Sigmoid colon (tissue), 7 donors: ENCODE measurements around the gene GBX1. TPM values are rescaled to one million over a fixed set of nuclear protein-coding genes. Genes with fewer than 3 reads are reported as not detected.

Experiments
- DNase-seq: peaks from one replicate; pipeline ENCODE4 v3.0.0-alpha.2; 2019
- H3K27ac ChIP-seq, 4 donors: fragments of 200-600 bp; sonication (generic); one replicate each; pipeline ENCODE4 v1.5.1; 2016 to 2019; ENCODE audit warnings: mild to moderate bottlenecking in 1 of 4
- H3K27me3 ChIP-seq, 3 donors: fragments of 200-600 bp; sonication (generic); one replicate each; pipeline ENCODE4 v1.5.1; 2019; ENCODE audit warnings: mild to moderate bottlenecking in 1 of 3
- H3K36me3 ChIP-seq, 4 donors: fragments of 200-600 bp; sonication (generic); one replicate each; pipeline ENCODE4 v1.5.1; 2016 to 2019
- H3K4me1 ChIP-seq, 4 donors: fragments of 200-600 bp; sonication (generic); one replicate each; pipeline ENCODE4 v1.5.1; 2017 to 2019
- H3K4me3 ChIP-seq, 4 donors: fragments of 200-600 bp; sonication (generic); one replicate each; pipeline ENCODE4 v1.5.1; 2017 to 2019; ENCODE audit warnings: mild to moderate bottlenecking in 2 of 4, moderate library complexity in 1 of 4
- H3K9me3 ChIP-seq, 4 donors: fragments of 200-600 bp in 3 of 4; sonication (generic) in 3 of 4; one replicate each; pipeline versions ENCODE4 v1.5.1 to v1.6.1; 2013 to 2019
- EP300 ChIP-seq, 4 donors: sonication (generic); formaldehyde crosslinking; IDR thresholded peaks; one replicate each; pipeline ENCODE4 v1.6.1; 2017; ENCODE audit warnings: antibody characterized with exemption in 4 of 4
- POLR2AphosphoS5 ChIP-seq, 4 donors: sonication (generic); formaldehyde crosslinking; IDR thresholded peaks; one replicate each; pipeline ENCODE4 v1.6.1; 2017; ENCODE audit warnings: antibody characterized with exemption in 4 of 4
- WGBS, 2 donors: extraction: QIAGEN DNeasy Blood & Tissue Kit; methylation state at CpG; one replicate each; pipeline ENCODE4 v1.1.7; 2013; 5-methylcytosine and 5-hydroxymethylcytosine counted together
- intact Hi-C: fragments of 100-400 bp; cut with DNase I; formaldehyde crosslinking; loops from one replicate; pipeline ENCODE4 v1.15.1; 2023
- polyA plus RNA-seq, 3 donors: library from polyadenylated mRNA; stranded (reverse); fragments of 200-250 nt; gene quantifications; one replicate each; pipeline ENCODE4 v1.2.3, GENCODE V29; 2013
- total RNA-seq, 4 donors: library from RNA; depleted of rRNA; stranded (reverse); fragments of >200 nt; gene quantifications; one replicate each; pipeline ENCODE4 v1.1.0, GENCODE V29; 2016
- donor health status: healthy with polysubstance abuse.
- donor health status: Bipolar disorder and iron deficiency.
- donor health status: healthy.

The GBX1 gene
- total and polyA plus RNA-seq, 7 donors, result not detected

DNA sequence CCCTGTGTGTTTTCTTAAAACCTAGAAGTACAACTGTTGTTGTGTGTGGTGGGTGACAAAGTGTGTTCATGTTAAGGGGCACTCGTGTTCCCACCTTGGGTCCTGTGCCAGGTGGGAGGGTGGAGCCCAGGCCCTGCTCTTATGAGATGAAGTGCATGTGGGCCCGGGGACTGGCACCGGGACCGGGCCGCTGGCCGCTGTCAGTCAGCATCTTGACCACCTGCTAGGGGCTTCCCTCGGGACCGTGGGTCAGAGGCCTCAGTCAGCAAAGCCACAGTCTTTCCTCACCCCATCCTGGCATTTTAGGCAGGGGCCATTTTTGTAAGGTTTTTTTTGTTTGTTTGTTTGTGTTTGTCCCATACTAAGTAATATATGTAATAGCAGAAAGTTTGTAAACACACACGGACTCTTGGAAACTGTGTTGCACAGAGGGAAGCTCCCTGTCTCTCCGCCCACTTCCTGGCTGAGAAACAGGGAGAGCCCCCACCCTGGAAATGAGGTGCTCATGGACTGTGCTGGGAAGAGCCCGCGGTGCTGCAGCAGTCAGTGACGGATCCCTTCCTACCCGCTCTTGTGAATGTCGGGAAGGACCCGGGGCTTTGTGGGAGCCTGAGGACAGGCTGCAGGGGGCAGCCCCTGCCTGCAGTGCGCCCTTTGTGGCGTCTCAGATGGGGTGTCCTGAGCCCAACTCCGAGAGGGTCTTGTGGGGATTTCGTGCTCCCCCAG is 67.8 kb downstream of the GBX1 start:
- peaks cover 0 to 3% (median 0%) of the 10 kb centered on the region in 4 donors for H3K36me3 ChIP-seq
- no peak overlapping the region for H3K27ac ChIP-seq
- H3K4me3 ChIP-seq, result no peak overlapping the region
- TF ChIP-seq EP300 (IDR thresholded peaks at IDR 0.05), result no peak
- TF ChIP-seq POLR2AphosphoS5 (IDR thresholded peaks at IDR 0.05), result no peak
- WGBS, 2 donors, result 82 to 87% methylated on average over 20 of the region's 20 CpGs
- intact Hi-C loops, result no loop called here
- H3K9me3 ChIP-seq, result no peaks in the 10 kb centered on the region
- H3K4me1 ChIP-seq, result peaks cover 0 to 38% (median 30%) of the 10 kb centered on the region in 4 donors
- no peaks in the 10 kb centered on the region for H3K27me3 ChIP-seq
- DNase-seq, result no peak

Other genes with a start within 250 kb of the GBX1 start
- gene KCNH2, start 189.4 kb downstream of the GBX1 start, total RNA-seq, result 100 to 1,000 TPM in 1 of 4 donors, 10 to 100 TPM in 3; 40.6 to 107 (median 85.2) TPM
- gene KCNH2, start 189.4 kb downstream of the GBX1 start, polyA plus RNA-seq, result 1 to 10 TPM in 2 of 3 donors, under 1 TPM in 1; 0.46 to 7.3 (median 1.2) TPM
- 1 to 10 TPM; 1.3 to 7.2 (median 2.9) TPM for gene NOS3, start 176.7 kb downstream of the GBX1 start, total RNA-seq
- gene NOS3, start 176.7 kb downstream of the GBX1 start, polyA plus RNA-seq, result 1 to 10 TPM in 2 of 3 donors, under 1 TPM in 1; 0.23 to 6.1 (median 1.2) TPM
- gene ATG9B, start 143.2 kb downstream of the GBX1 start, total RNA-seq, result not detected
- 1 to 10 TPM in 2 of 3 donors, not detected in 1; 1.2 to 1.6 TPM for gene ATG9B, start 143.2 kb downstream of the GBX1 start, polyA plus RNA-seq
- gene ABCB8, start 139.2 kb downstream of the GBX1 start, total RNA-seq, result 10 to 100 TPM in 3 of 4 donors, 1 to 10 TPM in 1; 9.7 to 20.8 (median 19.5) TPM
- 10 to 100 TPM in 1 of 3 donors, 1 to 10 TPM in 2; 3.0 to 32.8 (median 5.3) TPM for gene ABCB8, start 139.2 kb downstream of the GBX1 start, polyA plus RNA-seq
- 1 to 10 TPM; 1.8 to 8.6 (median 4.5) TPM for gene ASIC3, start 119.2 kb downstream of the GBX1 start, total RNA-seq
- 1 to 10 TPM in 2 of 3 donors, under 1 TPM in 1; 0.46 to 3.1 (median 3.0) TPM for gene ASIC3, start 119.2 kb downstream of the GBX1 start, polyA plus RNA-seq
- gene CDK5, start 109.8 kb downstream of the GBX1 start, total RNA-seq, result 1 to 10 TPM; 6.9 to 8.3 (median 7.7) TPM
- gene CDK5, start 109.8 kb downstream of the GBX1 start, polyA plus RNA-seq, result 10 to 100 TPM in 1 of 3 donors, 1 to 10 TPM in 2; 6.0 to 10.6 (median 9.8) TPM
- gene SLC4A2, start 108.1 kb downstream of the GBX1 start, total RNA-seq, result 100 to 1,000 TPM in 1 of 4 donors, 10 to 100 TPM in 3; 56.9 to 124 (median 91.7) TPM
- gene SLC4A2, start 108.1 kb downstream of the GBX1 start, polyA plus RNA-seq, result 100 to 1,000 TPM in 1 of 3 donors, 10 to 100 TPM in 2; 12.3 to 114 (median 23.4) TPM
- gene FASTK, start 86.9 kb downstream of the GBX1 start, total RNA-seq, result 10 to 100 TPM; 61.5 to 80.0 (median 69.9) TPM
- 100 to 1,000 TPM in 1 of 3 donors, 10 to 100 TPM in 2; 61.3 to 124 (median 65.0) TPM for gene FASTK, start 86.9 kb downstream of the GBX1 start, polyA plus RNA-seq
- gene TMUB1, start 84.2 kb downstream of the GBX1 start, total RNA-seq, result 10 to 100 TPM; 33.4 to 48.9 (median 41.9) TPM
- gene TMUB1, start 84.2 kb downstream of the GBX1 start, polyA plus RNA-seq, result 10 to 100 TPM; 45.0 to 74.6 (median 47.4) TPM
- gene AGAP3, start 81.2 kb downstream of the GBX1 start, total RNA-seq, result 10 to 100 TPM; 34.2 to 89.7 (median 40.9) TPM
- 10 to 100 TPM; 27.7 to 42.3 (median 33.6) TPM for gene AGAP3, start 81.2 kb downstream of the GBX1 start, polyA plus RNA-seq
- gene ASB10, start 19.6 kb upstream of the GBX1 start, total RNA-seq, result not detected
- gene ASB10, start 19.6 kb upstream of the GBX1 start, polyA plus RNA-seq, result not detected
- gene H2BK1, start 42.8 kb upstream of the GBX1 start, total RNA-seq, result not detected
- not detected for gene H2BK1, start 42.8 kb upstream of the GBX1 start, polyA plus RNA-seq
- 10 to 100 TPM; 25.8 to 34.6 (median 30.2) TPM for gene ABCF2, start 59.5 kb upstream of the GBX1 start, total RNA-seq
- gene ABCF2, start 59.5 kb upstream of the GBX1 start, polyA plus RNA-seq, result 10 to 100 TPM; 18.3 to 34.6 (median 19.8) TPM
- gene CHPF2, start 64.8 kb upstream of the GBX1 start, total RNA-seq, result 10 to 100 TPM; 14.3 to 36.3 (median 18.9) TPM
- 10 to 100 TPM in 1 of 3 donors, 1 to 10 TPM in 2; 5.4 to 27.9 (median 5.5) TPM for gene CHPF2, start 64.8 kb upstream of the GBX1 start, polyA plus RNA-seq
- 10 to 100 TPM; 38.8 to 63.1 (median 51.6) TPM for gene SMARCD3, start 81.0 kb upstream of the GBX1 start, total RNA-seq
- 10 to 100 TPM in 1 of 3 donors, 1 to 10 TPM in 2; 4.2 to 15.6 (median 9.5) TPM for gene SMARCD3, start 81.0 kb upstream of the GBX1 start, polyA plus RNA-seq
- gene NUB1, start 174.1 kb upstream of the GBX1 start, total RNA-seq, result 10 to 100 TPM; 49.8 to 73.8 (median 64.5) TPM
- gene NUB1, start 174.1 kb upstream of the GBX1 start, polyA plus RNA-seq, result 10 to 100 TPM; 36.6 to 50.1 (median 43.2) TPM
- 10 to 100 TPM; 14.4 to 23.8 (median 16.9) TPM for gene WDR86, start 242.3 kb upstream of the GBX1 start, total RNA-seq
- gene WDR86, start 242.3 kb upstream of the GBX1 start, polyA plus RNA-seq, result 1 to 10 TPM in 2 of 3 donors, under 1 TPM in 1; 0.46 to 4.2 (median 2.1) TPM